NCI-H524 treated with DMSO at 0.1 percent for 48 hours (cell line): ENCODE measurements around the gene KLHDC4.
"Not testable (repeated sequence)": the region's sequence is repeated elsewhere in the genome, so short reads cannot be mapped to it uniquely, and the experiment has no call there.

Source experiments
- DNase-seq: peaks from one replicate; lab custom pipeline; 2025; lab: John Stamatoyannopoulos, UW

Gene KLHDC4

DNA sequence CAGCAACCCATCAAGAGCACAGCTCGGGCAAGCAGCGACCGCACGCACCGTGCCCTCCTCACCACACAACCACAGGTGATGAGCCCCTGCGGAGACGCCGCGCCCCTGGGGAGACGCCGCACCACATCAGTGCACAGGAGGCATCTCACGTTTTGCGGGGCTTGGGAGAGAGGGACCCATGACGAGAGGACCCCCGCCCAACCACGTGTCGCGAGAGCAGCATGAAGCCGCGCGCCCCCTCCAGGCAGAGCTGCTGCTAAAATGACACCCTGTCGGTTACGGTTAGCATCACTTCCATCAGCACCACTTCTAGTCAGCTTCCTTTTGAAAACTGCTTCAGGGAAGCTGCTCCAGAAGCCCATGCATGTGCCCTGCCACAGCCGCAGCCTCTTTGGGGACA is 45.3 kb downstream of the KLHDC4 start:
- DNase-seq, result no peak

DNA sequence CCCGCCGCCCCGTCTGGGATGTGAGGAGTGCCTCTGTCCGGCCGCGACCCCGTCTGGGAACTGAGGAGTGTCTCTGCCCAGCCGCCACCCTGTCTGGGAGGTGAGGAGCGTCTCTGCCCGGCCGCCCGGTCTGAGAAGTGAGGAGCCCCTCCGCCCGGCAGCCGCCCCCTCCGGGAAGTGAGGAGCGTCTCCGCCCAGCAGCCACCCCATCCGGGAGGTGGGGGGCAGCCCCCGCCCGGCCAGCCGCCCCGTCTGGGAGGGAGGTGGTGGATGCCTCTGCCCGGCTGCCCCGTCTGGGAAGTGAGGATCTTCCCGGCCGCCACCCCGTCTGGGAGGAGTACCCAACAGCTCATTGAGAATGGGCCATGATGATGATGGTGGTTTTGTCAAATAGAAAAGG is 47.0 kb downstream of the KLHDC4 start:
- not testable (repeated sequence) for DNase-seq

DNA sequence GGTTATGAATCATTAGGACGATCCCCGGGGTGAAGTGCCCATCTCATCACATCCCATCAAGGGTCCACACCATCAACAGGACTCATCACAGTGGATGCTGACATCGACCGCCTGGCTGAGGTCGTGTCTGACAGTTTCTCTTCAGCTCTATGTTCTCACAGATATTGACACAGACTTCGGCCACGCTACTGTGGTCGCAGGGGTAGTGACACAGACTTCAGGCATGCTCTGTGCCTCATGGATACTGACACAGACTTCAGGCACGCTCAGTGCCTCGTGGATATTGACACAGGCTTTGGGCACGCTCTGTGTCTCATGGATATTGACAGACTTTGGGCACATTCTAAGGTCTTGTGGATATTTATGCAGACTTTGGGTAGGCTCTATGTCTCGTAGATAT is 50.1 kb downstream of the KLHDC4 start:
- DNase-seq, result no peak

DNA sequence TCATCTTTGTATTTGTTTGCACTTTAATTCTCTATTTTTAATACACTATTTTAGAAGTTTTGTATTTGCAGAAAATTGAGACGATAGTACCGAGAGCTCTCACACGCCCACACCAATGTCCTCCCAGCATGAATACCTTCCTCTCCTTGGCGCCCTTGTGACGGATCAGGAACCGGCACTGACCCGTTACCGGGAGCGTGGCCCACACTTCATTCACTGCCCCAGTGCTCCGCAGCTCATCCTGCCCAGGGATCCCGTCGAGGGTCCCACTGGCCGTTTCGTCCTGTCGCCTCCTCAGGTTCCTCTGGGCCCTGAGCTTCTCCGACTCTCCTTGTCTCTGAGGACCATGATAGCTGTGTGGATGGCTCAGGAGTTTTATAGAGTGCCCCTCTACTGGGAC is 50.6 kb downstream of the KLHDC4 start:
- no peak for DNase-seq

DNA sequence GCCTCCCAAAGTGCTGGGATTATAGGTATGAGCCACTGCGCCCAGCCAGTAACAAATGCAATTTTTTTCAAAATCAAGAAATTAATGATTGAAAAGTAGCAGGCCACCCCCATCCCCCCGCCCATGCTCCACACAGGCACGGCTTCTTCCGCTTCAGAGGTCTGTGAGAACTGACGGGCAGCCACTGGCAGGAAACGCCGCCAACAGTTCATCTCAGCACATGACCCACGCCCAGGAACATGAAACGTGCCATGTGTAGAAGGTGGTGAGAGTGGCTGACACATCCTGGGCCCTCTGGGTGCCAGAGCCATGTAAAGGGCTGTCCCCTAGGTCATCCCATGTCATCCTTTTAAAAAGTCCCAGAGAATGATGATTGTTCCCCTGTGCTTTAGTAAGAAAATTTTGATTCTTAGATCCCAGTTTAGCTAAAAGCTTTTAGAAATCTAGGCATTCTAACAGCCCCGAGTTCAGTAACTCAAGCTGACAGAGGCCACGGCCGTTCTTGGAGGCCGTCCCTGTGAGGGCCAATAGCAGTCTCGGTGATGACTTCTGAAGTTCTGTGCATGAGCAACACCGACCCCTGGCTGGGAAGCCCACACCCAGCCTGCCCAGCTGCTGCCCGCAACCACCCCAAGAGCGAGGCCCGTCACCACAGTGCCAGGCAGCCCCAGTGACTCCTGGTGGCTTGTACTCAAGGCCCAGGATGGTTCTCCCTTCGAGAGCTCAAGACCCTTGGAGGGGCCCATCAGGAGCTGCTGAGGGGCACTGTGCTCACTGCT is 52.1 kb downstream of the KLHDC4 start:
- DNase-seq, result no peak

DNA sequence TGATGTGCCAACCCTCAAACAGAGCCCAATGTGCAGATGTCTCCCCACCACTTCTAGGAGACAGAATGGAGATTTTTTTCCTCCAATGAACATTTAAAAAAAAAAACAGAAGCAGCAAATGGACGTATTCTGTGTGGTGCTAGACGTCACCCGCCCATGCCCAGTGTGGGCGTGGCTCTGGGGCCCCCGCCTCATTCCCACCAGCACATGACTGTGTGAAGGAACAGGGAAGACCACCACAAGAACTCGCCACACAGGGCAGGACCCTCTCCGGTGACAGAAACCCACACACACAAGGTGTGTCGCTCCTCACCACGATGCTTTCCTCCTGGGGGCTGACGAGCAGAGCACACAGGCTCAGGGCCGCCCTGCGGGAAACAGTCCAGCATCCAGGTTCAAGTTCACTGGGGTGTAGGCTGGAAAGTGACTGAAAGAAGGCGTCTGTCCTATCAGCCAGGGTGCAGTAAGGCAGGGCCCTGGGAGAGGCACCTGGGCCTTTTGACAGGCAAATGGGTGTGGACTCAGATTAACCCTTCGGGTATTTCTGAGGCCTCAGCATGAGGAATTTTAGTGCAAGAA is 53.5 kb downstream of the KLHDC4 start:
- no peak for DNase-seq

DNA sequence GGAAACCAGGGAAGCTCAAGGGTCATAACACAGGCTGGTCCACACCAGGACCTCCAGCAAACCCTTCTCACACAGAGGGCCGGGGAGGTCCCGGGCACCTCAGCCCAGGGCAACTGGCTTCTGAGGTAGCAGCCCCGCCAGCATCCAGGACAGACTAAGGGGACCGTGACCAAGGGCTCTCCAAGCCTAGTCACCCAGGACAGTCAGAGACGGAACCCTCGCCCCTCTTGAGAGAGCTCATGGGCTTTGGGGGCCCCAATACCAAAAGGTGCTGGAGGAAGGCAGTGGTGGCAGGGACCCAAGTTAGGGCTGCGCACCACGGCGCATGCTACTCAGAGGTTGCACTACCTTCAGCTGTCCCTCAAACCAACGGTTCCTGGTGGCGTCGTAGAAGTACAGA is 54.9 kb downstream of the KLHDC4 start:
- DNase-seq, result no peak

DNA sequence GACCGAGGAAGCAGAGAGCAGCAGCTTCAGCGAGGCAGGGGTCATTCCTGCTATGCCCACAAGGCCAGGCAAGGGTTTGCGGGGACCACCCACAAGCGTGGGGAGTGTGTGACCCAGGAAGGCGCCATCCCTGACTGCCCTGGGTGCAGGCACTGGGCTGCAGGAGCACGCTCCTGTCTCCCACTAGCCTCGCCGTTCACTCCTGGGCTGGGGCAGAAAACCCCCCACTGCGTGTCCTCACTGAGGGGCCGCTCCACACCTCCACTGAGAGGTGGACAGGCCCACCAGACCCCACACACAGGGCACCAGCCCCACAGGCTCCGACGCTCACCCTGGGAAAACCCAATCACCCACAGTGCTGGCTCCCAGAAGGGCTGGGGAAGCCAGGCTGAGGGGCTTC is 56.1 kb downstream of the KLHDC4 start:
- DNase-seq, result no peak

DNA sequence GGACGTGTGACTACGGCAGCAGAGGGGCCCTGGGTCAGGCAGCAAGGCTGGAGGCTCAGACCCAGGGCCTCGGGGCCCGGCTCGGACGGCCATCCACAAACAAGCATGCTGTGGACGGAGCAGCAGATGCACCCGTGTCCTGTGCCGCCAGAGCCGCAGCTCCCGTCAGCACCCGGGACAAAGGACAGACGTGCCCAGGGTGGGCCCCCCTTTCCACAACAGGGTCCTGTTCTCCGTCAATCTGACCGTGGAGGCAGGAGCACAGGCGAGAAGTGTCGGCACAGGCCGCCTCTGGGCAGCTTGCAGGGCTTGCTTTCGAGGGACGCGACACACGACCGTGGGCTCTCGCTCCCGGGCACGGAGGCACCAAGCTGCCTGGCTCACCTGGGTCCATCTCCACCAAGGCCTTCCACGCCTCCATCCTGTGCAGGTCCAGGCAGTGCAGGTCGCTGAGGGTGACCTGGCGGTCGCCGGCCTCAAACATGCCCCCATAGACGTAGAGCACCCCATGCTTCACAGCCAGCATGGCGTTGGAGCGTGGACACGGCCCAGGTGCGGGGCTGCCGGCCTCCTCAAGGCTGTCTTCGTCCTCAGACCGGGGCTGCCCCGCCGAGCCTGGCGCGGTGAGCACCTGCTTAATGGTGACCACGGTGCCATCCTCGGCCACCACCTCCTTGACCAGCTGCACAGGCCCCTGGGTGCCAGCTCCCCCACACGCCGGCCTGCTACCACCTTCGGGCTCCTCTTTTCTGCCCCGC is 56.7 kb downstream of the KLHDC4 start:
- no peak for DNase-seq

DNA sequence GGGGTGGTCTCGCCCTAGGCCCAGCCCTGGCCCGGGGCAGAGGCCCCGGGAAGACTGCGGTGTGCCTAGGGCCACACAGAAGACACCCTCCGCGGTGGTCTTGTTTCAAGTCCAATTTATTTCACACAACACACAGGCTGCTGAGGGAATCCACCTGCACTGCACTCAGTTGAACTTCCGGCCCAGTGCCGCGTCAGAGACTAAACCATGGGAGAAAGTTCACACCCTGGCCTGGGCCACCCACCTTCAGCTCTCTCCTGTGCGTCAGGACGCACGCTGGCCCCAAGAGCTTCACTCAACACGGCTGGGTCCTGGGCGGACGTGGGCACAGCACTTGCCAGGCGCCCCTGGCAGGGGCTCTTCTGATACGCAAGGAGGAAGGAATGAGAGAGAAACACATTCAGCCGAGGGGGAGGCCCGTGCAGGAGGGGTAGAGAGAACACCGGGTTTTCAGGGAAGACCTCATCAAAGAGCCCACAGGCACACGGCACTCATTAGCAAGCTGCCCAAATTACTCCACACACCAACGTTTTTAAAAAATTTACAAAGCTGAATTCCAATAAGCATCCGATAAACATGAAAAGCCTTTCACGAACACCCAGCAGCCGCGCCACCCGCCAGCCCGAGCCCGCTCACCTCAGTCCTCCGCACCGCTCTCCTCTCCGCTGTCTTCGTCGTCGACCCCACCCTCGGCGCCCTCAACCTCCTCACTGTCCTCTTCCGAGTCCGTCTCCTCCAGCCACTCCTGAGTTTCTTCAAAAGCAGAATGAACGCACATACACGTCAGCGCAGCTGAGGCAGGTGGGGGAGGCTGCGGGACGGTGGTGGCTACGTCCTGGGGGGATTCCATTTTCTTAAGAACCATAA is 57.8 kb downstream of the KLHDC4 start:
- no peak for DNase-seq

DNA sequence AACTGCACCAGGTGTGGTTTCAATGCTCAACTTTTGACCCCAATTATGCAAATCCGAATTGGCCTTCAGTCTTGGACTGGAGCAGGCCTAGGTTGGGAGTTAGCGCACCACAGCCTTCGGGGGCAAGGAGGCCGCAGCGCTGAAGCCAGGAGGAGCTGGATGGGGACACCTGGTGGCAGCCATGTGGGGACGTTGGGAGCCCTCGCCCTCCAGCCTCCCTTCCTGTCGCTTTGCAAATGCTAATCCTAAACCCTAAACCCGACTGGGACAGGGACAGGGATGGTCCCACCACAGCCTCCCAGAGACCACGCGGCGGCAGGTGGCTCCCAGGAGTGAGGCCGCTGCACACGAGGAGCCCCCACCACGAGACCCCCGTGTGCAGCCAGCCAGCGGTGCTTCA is 58.7 kb downstream of the KLHDC4 start:
- DNase-seq, result no peak

DNA sequence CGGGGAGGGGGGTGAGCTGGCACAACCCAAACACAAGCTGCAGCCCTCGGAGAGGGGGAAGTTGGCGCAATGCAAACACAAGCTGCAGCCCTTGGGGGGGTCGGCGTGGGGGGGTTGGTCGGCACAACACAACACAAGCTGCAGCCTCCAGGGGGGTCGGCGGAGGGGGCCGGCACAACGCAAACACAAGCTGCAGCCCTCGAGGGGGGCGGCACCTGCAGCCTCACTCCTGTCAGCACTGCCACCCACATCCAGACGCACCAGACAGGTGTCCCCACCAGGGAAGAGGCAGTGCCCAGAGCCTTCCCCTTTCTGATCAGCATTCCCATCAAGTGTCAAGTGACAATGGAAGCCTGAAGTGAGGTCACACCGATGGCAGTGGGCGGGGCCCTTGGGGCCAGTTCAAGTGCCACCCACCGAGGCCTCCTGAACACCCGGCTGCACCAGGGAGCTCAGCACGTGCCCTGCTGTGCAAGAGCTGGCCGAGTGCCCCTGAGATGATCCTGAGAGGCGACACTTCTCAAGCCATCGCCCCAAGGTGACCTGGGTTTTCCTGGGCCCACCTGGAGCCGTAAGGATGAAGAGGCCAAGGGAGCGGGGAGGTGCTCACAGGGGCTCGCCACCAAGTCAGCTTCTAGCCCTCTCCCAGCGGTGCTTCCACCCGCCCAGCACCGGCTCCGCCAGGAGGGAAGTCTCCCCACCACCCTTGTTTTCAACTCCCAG is 59.3 kb downstream of the KLHDC4 start:
- no peak for DNase-seq

DNA sequence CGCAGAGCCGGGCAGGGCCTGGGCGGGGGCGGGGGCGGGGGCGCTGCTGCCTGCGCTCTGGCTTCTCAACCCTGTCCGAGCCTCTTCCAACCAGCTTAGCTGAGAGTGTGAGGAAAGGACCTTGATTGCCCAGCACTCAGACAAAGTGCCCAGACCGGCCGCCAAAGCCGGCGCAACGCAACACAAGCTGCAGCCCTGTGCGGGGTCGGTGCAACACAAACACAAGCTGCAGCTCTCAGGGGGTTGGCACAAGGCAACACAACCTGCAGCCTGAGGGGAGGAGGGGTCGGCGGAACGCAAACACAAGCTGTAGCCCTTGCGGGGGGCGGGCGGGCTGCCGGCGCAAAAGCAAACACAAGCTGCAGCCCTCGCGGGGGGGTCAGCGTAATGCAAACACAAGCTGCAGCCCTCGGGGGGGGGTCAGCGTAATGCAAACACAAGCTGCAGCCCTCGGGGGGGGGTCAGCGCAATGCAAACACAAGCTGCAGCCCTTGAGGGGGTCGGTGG is 60.0 kb downstream of the KLHDC4 start:
- no peak for DNase-seq

DNA sequence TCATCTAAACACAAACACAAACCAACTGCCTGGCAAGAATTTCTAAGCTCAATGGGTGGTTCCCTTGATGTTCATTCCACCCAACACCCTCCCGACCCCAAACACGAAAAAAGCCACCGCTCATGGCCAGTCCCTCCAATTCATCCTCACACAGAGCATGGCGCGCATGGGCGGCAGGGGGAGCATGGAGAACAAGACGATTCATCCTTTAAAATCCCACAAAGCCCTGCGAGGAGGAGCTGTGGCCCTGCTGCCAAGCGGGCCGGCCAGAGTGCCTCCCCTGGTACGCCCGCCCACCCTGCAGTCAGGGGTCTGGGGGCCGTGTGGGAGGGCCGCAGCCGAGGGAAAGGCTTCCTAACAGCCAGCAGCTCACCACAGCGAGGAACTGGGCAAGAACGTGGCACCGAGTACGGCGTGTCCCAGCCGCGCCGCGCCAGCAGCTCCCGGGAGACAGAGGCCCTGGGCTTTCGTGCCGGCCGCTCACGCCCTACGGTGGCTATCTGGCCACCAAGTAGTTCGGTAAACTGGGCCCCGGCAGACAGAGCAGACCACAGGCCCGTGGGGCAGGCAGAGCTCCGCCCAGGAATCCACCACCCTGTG is 60.9 kb downstream of the KLHDC4 start:
- DNase-seq, result no peak

DNA sequence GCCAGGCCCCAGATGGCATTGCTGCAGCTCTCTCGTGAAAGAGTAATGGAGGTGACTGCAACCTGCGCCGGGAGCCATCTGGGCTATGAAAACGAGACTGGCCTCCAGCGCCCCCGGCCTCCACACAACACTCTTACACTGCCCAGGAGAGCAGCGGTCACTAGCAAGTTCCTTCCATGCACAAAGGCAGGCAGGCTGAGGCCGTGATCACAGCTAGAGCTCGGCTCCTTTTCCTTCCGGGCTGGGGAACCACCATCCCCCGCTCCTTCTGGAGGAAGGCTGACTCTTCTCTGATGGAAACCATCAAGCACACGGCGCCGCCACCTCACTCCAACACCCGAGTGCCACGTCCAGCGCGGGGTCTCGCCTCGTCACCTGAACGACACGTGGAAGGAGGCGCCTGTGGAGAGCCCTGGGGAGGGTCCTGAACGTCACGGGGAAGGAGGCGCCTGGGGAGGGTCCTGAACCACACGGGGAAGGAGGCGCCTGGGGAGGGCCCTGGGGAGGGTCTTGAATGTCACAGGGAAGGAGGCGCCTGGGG is 61.9 kb downstream of the KLHDC4 start:
- no peak for DNase-seq

DNA sequence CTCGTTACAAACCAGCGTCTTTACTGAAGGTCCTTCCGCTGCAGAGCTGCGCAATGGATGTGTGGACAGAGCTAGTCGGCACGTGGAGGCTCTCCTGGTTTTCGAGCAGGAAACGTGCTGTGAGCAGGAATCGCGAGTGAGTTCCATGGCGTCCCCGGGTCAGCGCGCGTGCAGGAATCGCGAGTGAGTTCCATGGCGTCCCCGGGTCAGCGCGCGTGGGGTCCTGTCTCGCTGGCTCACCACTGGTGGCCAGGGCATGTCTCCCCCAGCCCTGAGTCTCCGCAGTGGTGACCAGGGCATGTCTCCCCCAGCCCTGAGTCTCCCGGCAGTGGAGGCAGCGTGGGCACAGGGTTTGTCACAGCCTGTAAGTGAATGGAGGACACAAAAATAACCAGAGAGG is 62.7 kb downstream of the KLHDC4 start:
- DNase-seq, result no peak

DNA sequence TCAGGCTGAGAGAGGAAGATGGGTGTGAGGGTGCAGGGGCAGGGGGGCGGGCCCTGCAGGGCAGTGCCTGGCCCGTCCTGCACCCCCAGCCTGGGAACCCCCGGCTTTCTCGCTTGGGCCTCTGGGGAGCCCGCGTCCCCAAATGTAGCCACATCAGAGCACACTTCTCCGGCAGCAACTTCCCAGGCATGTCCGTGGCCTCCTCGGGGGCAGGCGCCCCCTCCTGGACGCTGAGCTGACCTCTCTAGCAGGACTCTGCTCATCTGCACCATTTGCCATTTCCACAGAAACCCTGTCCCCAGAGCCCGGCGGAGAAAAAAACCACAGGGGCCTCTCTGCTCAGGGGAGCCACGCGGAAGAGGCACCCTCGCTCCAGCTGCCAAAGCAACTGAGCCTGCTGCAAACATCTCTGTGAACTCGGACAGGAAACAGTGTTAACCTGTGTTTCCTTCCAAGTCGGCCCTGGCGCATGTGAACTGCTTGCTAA is 63.4 kb downstream of the KLHDC4 start:
- DNase-seq, result no peak

DNA sequence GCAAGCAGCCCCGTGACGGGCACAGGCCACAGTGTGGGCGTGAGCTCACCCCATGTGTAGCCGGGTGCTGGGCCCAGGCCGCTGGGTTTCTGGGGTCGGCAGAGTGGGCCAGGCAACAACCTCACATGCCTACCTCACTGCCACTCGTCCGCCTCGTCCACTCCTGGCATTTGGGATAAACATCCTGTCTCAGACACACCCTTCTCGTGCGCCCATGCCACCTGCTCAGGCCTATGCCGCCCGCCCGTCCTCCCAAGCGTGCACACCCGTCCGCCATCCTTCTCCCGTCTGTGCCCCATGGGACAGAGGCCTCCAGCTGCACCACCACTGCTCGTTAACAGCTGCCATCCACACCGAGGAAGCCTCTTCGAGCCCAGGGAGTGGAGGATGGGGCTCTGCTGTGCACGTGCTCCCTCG is 64.3 kb downstream of the KLHDC4 start:
- no peak for DNase-seq

DNA sequence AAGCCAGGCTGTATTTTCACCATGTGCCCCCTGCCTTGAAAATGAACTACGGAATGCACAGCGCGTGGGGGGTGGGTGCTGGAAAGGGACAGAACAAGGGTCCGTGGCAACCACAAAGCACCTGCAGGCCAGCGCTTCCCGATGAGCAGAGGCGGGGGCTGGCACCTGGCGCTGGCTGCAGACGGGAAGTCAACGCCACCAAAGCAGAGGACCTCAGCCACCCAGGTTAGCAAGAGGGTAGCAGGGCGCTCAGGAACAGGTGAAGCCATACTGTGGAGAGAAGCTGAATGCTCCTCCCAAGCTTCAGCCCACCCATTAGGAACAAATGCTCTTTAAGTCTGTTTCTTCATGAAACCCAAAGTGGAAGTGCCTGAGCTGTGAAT is 64.7 kb downstream of the KLHDC4 start:
- DNase-seq, result no peak

DNA sequence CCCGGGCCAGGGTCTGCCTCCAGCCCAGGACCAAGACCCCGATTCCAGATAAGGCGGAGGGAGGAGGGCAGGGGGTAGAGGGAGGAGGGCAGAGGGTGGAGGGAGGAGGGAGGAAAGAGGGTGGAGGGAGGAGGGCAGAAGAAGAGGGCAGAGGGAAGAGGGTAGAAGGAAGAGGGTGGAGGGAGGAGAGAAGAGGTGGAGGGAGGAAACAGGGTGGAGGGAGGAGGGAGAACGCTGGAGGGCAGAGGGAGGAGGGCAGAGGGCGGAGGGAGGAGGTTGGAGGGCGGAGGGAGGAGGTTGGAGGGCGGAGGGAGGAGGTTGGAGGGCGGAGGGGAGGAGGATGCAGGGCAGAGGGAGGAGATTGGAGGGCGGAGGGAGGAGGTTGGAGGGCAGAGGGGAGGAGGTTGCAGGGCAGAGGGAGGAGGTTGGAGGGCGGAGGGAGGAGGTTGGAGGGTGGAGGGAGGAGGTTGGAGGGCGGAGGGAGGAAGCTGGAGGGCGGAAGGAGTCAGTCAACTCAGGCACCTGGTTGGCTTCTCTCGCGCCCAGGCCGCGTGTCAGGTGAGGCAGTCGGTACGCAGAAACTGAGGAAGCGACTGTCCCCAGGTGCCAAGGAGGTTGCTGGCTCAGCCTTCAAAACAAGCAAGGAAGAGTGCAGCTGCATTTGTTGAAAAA is 65.2 kb downstream of the KLHDC4 start:
- DNase-seq, result no peak
